Measurements from ENCODE around the gene LTB4R2. TPM values are rescaled to one million over a fixed set of nuclear protein-coding genes. Genes with fewer than 3 reads are reported as not detected.
A peak's percentile ranks its signal among the peaks of the same experiment; 100 is the strongest.
"Not testable (repeated sequence)": the region's sequence is repeated elsewhere in the genome, so short reads cannot be mapped to it uniquely, and the experiment has no call there.

Gene LTB4R2
- total RNA-seq, 6 donors from 2014 or later: 6.2 to 49.2 (median 10.9) TPM

- Histone ChIP-seq H3K27ac (no peak overlapping the region), H3K4me3 (no peak overlapping the region), H3K9me3 (no peaks in the 10 kb centered on the region), H3K27me3 (no peaks in the 10 kb centered on the region), H3K36me3 (peaks cover 0 to 22% (median 6%) of the 10 kb centered on the region in 4 donors), H3K4me1 (peaks cover 13 to 25% (median 18%) of the 10 kb centered on the region in 4 donors)
- ATAC-seq (ENCODE audit: low FRiP score in 2 of 2) (no peak), DNase-seq (no peak)
- WGBS, 2 donors: 73 to 87% methylated on average over 5 of the region's 5 CpGs
- TF ChIP-seq POLR2A (IDR thresholded peaks at IDR 0.05) (no peak), POLR2AphosphoS5 (IDR thresholded peaks at IDR 0.05) (no peak), EP300 (IDR thresholded peaks at IDR 0.05) (no peak)
- TF ChIP-seq, protein P1, sequence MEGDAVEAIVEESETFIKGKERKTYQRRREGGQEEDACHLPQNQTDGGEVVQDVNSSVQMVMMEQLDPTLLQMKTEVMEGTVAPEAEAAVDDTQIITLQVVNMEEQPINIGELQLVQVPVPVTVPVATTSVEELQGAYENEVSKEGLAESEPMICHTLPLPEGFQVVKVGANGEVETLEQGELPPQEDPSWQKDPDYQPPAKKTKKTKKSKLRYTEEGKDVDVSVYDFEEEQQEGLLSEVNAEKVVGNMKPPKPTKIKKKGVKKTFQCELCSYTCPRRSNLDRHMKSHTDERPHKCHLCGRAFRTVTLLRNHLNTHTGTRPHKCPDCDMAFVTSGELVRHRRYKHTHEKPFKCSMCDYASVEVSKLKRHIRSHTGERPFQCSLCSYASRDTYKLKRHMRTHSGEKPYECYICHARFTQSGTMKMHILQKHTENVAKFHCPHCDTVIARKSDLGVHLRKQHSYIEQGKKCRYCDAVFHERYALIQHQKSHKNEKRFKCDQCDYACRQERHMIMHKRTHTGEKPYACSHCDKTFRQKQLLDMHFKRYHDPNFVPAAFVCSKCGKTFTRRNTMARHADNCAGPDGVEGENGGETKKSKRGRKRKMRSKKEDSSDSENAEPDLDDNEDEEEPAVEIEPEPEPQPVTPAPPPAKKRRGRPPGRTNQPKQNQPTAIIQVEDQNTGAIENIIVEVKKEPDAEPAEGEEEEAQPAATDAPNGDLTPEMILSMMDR (IDR thresholded peaks at IDR 0.05): no peak
Measured at GRCh38 chr14:24325041-24325530, 15.1 kb downstream of the LTB4R2 start.

DNA sequence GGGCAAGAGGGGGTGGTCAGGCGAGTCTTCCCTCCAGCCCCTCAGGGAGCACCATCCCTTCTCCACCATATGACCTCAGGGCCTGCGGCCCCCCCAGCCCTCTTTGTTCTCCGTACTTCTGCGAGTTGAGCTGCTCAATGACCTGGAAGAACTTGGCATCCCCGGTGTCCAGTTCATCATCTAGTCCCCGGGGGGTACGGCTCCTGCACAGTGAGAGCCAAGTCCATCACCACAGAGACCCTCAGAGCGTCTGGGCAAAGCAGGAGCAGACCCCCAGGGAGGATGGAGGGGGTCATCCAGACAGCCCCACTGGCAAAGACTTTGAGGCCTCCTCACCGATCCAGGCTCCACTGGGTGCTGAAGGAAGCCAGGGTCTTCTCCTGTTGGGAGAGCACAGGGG lies 16.0 kb downstream of the LTB4R2 start:
- no peak overlapping the region for H3K27ac ChIP-seq
- H3K4me1 ChIP-seq: peaks cover 13 to 27% (median 20%) of the 10 kb centered on the region in 4 donors
- WGBS, 2 donors: 76 to 91% methylated on average over 7 to 8 of the region's 9 CpGs
- ATAC-seq (ENCODE audit: low FRiP score in 2 of 2): no peak
- no peaks in the 10 kb centered on the region for H3K27me3 ChIP-seq
- no peak overlapping the region for H3K4me3 ChIP-seq
- no peak for TF ChIP-seq POLR2AphosphoS5 (IDR thresholded peaks at IDR 0.05)
- TF ChIP-seq, protein P1 (IDR thresholded peaks at IDR 0.05): no peak
- no peak for TF ChIP-seq POLR2A (IDR thresholded peaks at IDR 0.05)
- TF ChIP-seq EP300 (IDR thresholded peaks at IDR 0.05): no peak
- peaks cover 0 to 17% (median 6%) of the 10 kb centered on the region in 4 donors for H3K36me3 ChIP-seq
- no peaks in the 10 kb centered on the region for H3K9me3 ChIP-seq
- DNase-seq: no peak

DNA sequence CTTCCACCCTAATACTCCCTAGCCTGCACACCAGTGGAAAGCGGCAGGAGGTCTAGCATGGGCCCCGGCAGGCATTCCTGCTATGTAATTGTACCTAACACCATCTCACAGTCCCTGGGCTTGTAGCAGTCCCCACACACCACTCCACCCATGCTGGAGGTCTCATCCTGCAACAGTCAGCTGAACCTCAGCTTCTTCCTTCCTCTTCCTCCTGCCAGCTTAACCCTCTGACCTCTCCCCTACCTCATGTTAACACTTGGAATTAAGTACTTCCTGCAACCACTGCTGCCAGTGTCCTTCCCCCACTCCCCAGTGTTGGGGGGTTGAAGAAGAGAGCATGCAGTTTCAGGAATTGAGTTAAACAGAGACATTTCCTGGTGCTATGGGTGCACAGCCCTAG lies 17.4 kb downstream of the LTB4R2 start:
- no peak for ATAC-seq (ENCODE audit: low FRiP score in 2 of 2)
- peak overlapping the region; percentile 3 to 63 (median 54) for H3K27ac ChIP-seq
- no peak for TF ChIP-seq POLR2A (IDR thresholded peaks at IDR 0.05)
- TF ChIP-seq POLR2AphosphoS5 (IDR thresholded peaks at IDR 0.05): peak in 1 of 2 donors; percentile 17
- peaks cover 0 to 13% (median 6%) of the 10 kb centered on the region in 4 donors for H3K36me3 ChIP-seq
- H3K4me1 ChIP-seq: peaks cover 19 to 32% (median 28%) of the 10 kb centered on the region in 4 donors
- H3K9me3 ChIP-seq: no peaks in the 10 kb centered on the region
- DNase-seq: no peak
- no peak overlapping the region for H3K4me3 ChIP-seq
- 64 to 78% methylated on average over 2 of the region's 2 CpGs for WGBS, 2 donors
- no peaks in the 10 kb centered on the region for H3K27me3 ChIP-seq

DNA sequence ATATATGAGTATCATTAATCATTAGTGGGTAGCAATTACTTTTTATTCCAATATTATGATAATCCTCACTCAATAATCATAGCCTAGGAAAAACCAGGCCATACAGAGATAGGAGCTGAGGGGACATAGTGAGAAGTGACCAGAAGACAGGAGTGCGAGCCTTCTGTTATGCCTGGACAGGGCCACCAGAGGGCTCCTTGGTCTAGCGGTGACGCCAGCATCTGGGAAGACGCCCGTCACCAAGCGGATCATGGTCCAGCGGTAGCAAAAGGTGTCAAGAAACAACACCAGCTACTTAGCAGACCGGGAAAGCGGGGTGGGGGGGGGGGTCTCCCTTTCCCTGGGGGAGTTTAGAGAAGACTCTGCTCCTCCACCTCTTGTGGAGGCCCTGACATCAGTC lies 18.0 kb downstream of the LTB4R2 start:
- Histone ChIP-seq H3K36me3 (peaks cover 0 to 13% (median 6%) of the 10 kb centered on the region in 4 donors), H3K27ac (peak overlapping the region in 3 of 4 donors; percentile 46 to 63 (median 62)), H3K4me1 (peaks cover 25 to 37% (median 34%) of the 10 kb centered on the region in 4 donors)
- 5 to 23% methylated on average over 3 to 9 of the region's 9 CpGs for WGBS, 2 donors
- ATAC-seq (ENCODE audit: low FRiP score in 2 of 2); H3K4me3 ChIP-seq; H3K27me3 ChIP-seq; H3K9me3 ChIP-seq: not testable (repeated sequence)
- DNase-seq: peak in 1 of 2 donors; percentile 69
- TF ChIP-seq, protein P1 (IDR thresholded peaks at IDR 0.05): peak; percentile 65 to 77 (median 73)

GRCh38 chr14:24329073-24329663 lies 19.2 kb downstream of the LTB4R2 start:
- H3K27me3 ChIP-seq: peaks cover 0 to under 1% (median 0%) of the 10 kb centered on the region in 4 donors
- H3K36me3 ChIP-seq: peaks cover 0 to 9% (median 4%) of the 10 kb centered on the region in 4 donors
- no peak for DNase-seq
- 80 to 85% methylated on average over 12 of the region's 12 CpGs for WGBS, 2 donors
- peak overlapping the region; percentile 22 to 75 (median 49) for H3K27ac ChIP-seq
- peaks cover 35 to 48% (median 46%) of the 10 kb centered on the region in 4 donors for H3K4me1 ChIP-seq
- TF ChIP-seq POLR2AphosphoS5 (IDR thresholded peaks at IDR 0.05) (no peak), EP300 (IDR thresholded peaks at IDR 0.05) (no peak)
- TF ChIP-seq, protein P1 (IDR thresholded peaks at IDR 0.05): no peak
- no peak for ATAC-seq (ENCODE audit: low FRiP score in 2 of 2)
- H3K9me3 ChIP-seq: no peaks in the 10 kb centered on the region
- H3K4me3 ChIP-seq: no peak overlapping the region
